ENCODE results near the gene DOCK8.
"Not testable (repeated sequence)": the region's sequence is repeated elsewhere in the genome, so short reads cannot be mapped to it uniquely, and the experiment has no call there.

Gene DOCK8

GRCh38 chr9:365436-365835 lies 150.8 kb downstream of the DOCK8 start:
- DNase-seq (ENCODE audit: low read depth), result no peak

GRCh38 chr9:366620-367019 lies 152.0 kb downstream of the DOCK8 start:
- no peak for DNase-seq (ENCODE audit: low read depth)

DNA sequence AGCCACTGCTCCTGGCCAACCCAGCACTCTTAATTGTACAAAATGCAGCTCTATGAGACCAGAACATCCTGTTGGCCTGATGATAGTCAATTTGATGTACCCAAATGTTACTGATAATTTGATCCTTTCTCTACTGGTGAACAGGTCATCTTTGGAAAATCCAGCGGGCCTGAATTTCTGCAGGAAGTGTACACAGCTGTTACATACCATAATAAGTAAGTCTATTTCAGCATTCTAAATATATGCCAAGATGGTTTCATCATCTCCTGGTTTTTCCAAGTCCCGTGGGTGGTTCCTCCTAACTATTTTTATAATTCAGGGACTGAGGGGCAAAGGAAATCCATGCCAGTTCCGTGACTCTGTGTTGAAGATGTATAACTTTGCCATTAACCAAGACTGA lies 155.4 kb downstream of the DOCK8 start:
- no peak for DNase-seq (ENCODE audit: low read depth)

DNA sequence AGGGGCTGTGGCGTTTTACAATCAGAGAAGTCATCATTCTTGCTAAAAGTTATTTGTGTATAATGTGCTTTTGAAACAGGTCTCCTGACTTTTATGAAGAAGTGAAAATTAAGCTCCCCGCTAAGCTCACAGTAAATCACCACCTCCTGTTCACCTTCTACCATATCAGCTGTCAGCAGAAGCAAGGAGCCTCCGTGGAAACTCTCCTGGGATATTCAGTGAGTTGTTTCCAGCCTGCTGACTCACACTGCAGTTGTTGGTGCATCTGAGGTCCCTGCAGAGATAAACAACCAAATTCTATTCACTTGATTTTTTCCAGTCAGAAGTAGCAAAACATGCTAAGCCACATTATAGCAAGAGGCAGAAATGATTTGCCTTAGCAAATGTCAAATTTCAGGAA lies 156.7 kb downstream of the DOCK8 start:
- no peak for DNase-seq (ENCODE audit: low read depth)

GRCh38 chr9:372128-372527 lies 157.5 kb downstream of the DOCK8 start:
- DNase-seq (ENCODE audit: low read depth), result no peak

DNA sequence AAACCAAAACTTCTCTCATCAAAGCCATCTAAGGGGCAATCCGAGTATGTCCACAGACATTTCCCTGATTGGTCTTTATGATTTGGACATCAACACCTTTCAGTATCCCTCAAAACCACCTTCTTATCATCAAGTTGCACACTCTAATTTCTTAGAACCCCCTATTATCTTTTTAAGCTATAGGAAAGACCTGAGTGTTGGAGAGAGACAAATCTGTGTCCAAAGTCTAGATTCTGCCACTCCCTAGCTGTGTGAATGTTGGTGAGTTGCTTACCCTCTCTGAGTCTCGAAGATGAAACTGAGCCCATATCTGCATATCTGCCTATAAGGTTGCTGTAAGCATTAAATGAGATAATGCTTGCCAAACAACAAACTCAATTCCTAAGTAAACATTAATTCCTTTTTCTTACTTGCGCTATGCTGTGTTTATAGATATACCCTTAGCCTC lies 159.1 kb downstream of the DOCK8 start:
- DNase-seq (ENCODE audit: low read depth), result no peak

DNA sequence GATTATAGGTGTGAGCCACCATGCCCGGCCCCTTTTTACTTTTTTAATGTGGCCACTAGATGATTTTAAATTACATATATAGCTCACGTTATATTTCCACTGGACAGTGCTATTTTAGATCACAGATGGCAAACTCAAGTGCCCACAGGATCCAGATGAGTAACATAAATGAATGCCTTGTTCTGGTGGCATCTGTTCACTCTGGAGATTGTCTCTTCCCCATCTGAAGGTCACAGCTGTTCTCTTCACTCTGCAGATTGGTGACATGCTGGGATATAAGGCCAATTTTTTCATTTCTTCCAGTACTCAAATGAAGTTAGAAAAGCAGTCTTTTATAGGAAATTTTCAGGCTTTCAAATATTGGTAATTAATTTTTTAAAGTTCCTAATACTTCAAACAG lies 160.1 kb downstream of the DOCK8 start:
- DNase-seq (ENCODE audit: low read depth), result no peak

- no peak for DNase-seq (ENCODE audit: low read depth)
These were observed 161.4 kb downstream of the DOCK8 start for GRCh38 chr9:376115-376514.

GRCh38 chr9:378263-378662 lies 163.6 kb downstream of the DOCK8 start:
- no peak for DNase-seq (ENCODE audit: low read depth)

GRCh38 chr9:382383-382782 lies 167.7 kb downstream of the DOCK8 start:
- no peak for DNase-seq (ENCODE audit: low read depth)

GRCh38 chr9:385818-386398 lies 171.2 kb downstream of the DOCK8 start:
- no peak for DNase-seq (ENCODE audit: low read depth)

DNA sequence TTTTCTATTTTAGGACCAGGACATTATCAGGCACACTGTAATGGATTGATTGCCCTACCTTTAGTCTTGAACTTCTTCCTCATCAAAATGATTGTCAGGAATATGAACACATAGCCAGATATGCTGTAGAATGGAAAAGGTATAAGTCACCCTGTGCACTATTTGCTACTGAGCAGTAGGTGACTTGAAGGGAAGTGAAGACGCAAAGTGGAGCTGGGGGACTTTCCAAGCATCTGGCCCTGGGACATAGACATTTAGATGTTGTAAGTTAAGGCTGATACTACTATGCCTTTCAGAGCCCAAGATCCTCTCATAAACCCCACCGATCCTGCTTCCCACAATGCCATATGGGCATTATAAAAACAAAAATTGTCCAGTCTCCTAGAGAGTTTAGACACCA lies 174.5 kb downstream of the DOCK8 start:
- DNase-seq (ENCODE audit: low read depth), result no peak

- no peak for DNase-seq (ENCODE audit: low read depth)
These were observed 175.1 kb downstream of the DOCK8 start for GRCh38 chr9:389758-390157.

DNA sequence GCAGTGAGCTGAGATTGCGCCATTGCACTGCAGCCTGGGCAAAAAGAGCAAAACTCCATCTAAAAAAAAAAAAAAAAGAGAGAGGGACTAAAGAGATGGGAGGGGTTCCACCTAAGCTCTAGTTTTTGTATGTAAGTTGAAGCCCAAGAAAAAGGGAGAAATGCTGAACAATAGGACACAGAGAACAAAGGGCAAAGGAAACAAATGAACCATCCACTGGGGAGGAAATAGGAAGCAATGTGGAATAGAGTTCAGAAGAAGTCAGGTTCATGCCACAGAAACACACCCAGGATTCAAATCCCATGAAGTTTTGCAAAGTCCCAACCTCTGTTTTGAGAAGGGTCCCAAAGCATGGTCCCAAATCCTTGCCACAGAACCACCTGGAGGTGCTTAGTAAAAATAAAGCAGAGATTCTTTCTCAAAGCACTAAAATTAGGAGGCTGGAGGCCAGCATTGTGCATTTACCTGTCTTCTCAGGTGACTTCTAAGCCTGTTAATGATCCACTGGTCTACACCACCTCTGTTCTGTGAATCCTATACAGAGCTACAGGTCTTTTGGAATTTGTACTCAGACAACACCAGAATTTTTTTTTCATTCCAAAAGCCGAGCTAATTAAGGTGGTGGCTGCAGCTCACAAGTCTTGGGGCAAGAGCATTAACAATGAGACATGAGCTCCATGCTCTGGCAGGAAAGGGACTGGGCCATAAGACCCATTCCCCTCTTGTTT lies 177.6 kb downstream of the DOCK8 start:
- DNase-seq (ENCODE audit: low read depth), result no peak

DNA sequence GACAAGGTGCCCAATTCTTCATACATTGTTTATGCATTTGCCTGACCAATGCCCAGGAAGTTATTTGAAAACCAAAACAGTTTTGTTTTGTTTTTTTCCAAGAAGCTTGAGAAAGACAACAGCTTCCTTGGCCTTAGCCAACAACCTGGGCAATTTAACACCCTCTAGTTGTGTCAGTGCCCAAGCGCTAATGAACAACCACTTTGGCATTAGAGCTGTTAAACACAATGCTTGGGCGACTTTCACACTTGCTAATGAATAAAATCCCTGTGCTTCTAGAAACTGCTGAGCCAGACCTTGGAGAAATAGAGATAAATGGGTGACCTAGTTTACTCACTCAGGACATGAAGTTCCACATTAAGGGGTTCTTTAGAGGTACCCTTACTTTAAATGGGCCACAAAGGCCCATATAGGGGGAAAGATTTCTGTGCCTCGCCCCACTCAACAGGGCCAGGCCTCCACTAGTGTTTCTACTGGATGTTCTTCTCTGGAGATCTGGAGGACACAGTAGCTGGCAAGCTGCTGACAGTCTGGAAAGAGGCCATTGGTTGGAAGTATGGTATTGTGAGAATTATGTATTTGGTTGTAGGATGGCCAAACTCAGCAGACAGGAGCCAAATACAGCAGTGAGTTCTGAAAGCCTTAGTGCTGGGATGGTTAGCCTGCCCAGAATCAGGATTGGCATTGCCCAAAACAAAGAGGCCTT lies 179.8 kb downstream of the DOCK8 start:
- DNase-seq (ENCODE audit: low read depth), result no peak

DNA sequence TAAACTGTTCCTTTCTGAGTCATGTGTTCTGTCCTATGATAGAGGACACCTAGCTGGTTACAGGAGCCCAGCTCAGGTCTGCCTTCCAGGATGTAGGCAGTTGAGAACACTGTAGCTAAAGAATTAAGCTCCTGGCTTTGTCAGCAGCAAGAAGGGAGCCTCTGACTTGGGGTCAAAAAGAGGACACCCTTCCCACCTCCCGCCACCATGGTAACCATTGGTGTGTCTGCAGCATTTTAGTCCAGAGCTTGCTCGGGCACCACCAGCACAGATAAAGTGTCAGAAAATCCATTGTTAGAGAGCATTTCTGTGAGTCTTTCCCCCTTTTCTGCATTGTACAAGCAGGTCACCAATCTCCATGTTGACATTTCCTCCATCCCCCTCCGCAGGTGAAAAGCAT lies 181.7 kb downstream of the DOCK8 start:
- DNase-seq (ENCODE audit: low read depth), result no peak

DNA sequence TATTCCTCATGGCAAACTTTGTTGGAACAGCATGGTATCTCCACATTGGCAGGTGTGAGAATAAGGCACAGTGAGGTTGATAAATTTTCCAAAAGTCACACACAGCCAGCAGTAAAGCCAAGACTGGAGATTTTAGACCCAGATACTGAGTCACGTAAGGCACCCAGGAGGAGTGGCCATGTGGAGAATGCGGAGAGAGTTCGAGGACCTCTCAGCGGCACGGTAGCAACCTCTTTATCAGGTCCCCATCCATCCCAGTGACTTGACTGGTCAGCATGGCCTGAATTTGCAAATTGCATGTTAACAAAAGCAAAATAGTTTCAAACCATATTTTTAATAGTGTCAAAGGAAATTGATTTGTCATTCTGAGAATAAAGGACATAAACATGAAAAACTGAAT lies 183.4 kb downstream of the DOCK8 start:
- no peak for DNase-seq (ENCODE audit: low read depth)

- no peak for DNase-seq (ENCODE audit: low read depth)
These were observed 186.6 kb downstream of the DOCK8 start for GRCh38 chr9:401223-401622.

GRCh38 chr9:404234-404633 lies 189.6 kb downstream of the DOCK8 start:
- DNase-seq (ENCODE audit: low read depth), result no peak

DNA sequence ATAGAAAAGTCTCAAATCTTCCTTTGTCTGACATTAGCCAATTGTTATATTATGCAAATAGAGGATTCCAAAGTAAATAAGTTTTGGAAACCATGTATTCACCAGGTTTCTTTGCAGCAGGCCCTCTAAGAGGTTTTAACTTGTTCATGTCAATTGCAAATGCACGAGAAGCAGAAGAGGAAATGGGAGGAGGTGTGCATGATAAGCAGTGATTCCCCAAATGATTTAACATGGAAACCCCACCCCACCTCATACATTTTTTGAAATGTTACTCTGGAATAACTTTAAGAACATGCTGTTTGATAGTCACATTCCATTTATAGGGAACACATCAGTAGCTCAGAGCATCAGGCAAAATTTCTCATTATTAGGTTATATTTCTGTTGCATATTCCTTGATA lies 190.7 kb downstream of the DOCK8 start:
- no peak for DNase-seq (ENCODE audit: low read depth)

- no peak for DNase-seq (ENCODE audit: low read depth)
These were observed 192.4 kb downstream of the DOCK8 start for GRCh38 chr9:406886-407654.

GRCh38 chr9:409655-410054 lies 195.0 kb downstream of the DOCK8 start:
- not testable (repeated sequence) for DNase-seq (ENCODE audit: low read depth)

GRCh38 chr9:414595-414994 lies 199.9 kb downstream of the DOCK8 start:
- no peak for DNase-seq (ENCODE audit: low read depth)
